Subcutaneous abdominal adipose tissue (tissue), 5 donors: ENCODE data around the gene RIPOR2.

Experiments used
- H3K27ac ChIP-seq: one replicate; pipeline ENCODE4 v1.7.0; 2013; ENCODE audit warnings: low read depth, mild to moderate bottlenecking, inconsistent platforms, low read length, moderate library complexity
- H3K27me3 ChIP-seq, 5 donors: one replicate each; pipeline ENCODE4 v1.7.0; 2013; ENCODE audit warnings: low read length in 5 of 5, inconsistent platforms in 1 of 5; ENCODE audit not compliant: control insufficient read depth in 5 of 5, insufficient read depth in 4 of 5
- H3K36me3 ChIP-seq, 5 donors: one replicate each; pipeline ENCODE4 v1.7.0; 2013; ENCODE audit warnings: low read length in 5 of 5; ENCODE audit not compliant: control insufficient read depth in 5 of 5, insufficient read depth in 5 of 5
- H3K4me1 ChIP-seq, 5 donors: one replicate each; pipeline ENCODE4 v1.7.0; 2013; ENCODE audit warnings: low read length in 5 of 5, mild to moderate bottlenecking in 3 of 5, moderate library complexity in 1 of 5; ENCODE audit not compliant: control insufficient read depth in 5 of 5, insufficient read depth in 5 of 5
- H3K4me3 ChIP-seq, 5 donors: one replicate each; pipeline ENCODE4 v1.7.0; 2013; ENCODE audit warnings: low read length in 5 of 5, low read depth in 1 of 5
- H3K9ac ChIP-seq, 5 donors: one replicate each; pipeline ENCODE4 v1.7.0; 2013; ENCODE audit warnings: low read length in 5 of 5, mild to moderate bottlenecking in 4 of 5, moderate library complexity in 3 of 5
- H3K9me3 ChIP-seq, 5 donors: one replicate each; pipeline ENCODE4 v1.7.0; 2013; ENCODE audit warnings: low read length in 5 of 5; ENCODE audit not compliant: control insufficient read depth in 5 of 5
- donor health status: healthy.
- donor health status: healthy.
- donor health status: healthy.
- donor health status: healthy.
- donor health status: healthy.

The RIPOR2 gene

GRCh38 chr6:24856901-24857670 lies 78.7 kb downstream of the RIPOR2 start:
- no peaks in the 10 kb centered on the region for H3K9me3 ChIP-seq
- no peak overlapping the region for H3K27ac ChIP-seq
- H3K4me1 ChIP-seq: peaks cover 4 to 26% (median 17%) of the 10 kb centered on the region in 5 donors
- H3K27me3 ChIP-seq: no peaks in the 10 kb centered on the region
- no peak overlapping the region for H3K4me3 ChIP-seq
- H3K9ac ChIP-seq: no peak overlapping the region
- peaks cover 0 to 3% (median 0%) of the 10 kb centered on the region in 5 donors for H3K36me3 ChIP-seq

- H3K4me3 ChIP-seq: no peak overlapping the region
- peaks cover 4 to 26% (median 17%) of the 10 kb centered on the region in 5 donors for H3K4me1 ChIP-seq
- H3K9me3 ChIP-seq: no peaks in the 10 kb centered on the region
- no peaks in the 10 kb centered on the region for H3K36me3 ChIP-seq
- H3K9ac ChIP-seq: no peak overlapping the region
- H3K27me3 ChIP-seq: no peaks in the 10 kb centered on the region
- H3K27ac ChIP-seq: no peak overlapping the region
Observed at GRCh38 chr6:24856246-24856599, 79.5 kb downstream of the RIPOR2 start.

DNA sequence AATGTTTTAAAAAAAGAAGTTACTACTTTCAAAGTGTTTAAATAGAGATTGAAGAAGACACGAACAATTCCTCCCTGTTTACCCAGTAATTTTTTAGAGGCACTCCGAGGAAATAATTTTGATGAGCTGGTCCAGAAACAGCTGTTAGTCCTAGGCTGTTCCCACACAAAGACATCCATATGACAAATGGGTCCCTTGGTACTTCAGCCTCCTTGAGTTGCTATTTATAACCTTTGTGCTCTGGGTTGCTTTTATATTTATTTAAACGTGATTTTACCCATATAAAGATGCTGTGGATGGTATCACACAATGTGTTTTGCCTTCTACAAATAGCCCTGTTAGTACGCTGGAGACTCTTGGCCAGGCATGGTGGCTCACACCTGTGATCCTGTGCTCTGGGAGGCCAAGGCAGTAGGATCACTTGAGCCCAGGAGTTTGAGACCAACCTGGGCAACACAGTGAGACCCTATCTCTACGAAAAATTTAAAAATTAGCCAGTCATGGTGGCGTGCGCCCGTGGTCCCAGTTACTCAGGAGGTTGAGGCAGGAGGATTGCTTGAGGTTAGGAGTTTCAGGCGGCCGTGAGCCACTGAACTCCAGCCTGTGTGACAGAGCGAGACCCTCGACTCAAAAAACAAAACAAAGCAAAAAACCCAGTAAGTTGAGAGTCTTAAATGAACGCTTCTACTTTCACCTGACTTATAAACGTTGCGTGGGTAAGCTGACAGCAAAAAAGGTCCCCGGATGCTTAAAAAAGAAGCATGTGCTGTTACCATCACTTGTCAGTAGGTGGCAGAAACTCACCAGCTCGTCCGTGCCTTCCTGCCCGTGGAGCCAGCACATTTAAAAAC lies 80.1 kb downstream of the RIPOR2 start:
- H3K36me3 ChIP-seq: no peaks in the 10 kb centered on the region
- no peaks in the 10 kb centered on the region for H3K27me3 ChIP-seq
- H3K4me3 ChIP-seq: peak overlapping the region in 1 of 5 donors; percentile 32
- no peaks in the 10 kb centered on the region for H3K9me3 ChIP-seq
- no peak overlapping the region for H3K27ac ChIP-seq
- peaks cover 4 to 26% (median 17%) of the 10 kb centered on the region in 5 donors for H3K4me1 ChIP-seq
- H3K9ac ChIP-seq: no peak overlapping the region

DNA sequence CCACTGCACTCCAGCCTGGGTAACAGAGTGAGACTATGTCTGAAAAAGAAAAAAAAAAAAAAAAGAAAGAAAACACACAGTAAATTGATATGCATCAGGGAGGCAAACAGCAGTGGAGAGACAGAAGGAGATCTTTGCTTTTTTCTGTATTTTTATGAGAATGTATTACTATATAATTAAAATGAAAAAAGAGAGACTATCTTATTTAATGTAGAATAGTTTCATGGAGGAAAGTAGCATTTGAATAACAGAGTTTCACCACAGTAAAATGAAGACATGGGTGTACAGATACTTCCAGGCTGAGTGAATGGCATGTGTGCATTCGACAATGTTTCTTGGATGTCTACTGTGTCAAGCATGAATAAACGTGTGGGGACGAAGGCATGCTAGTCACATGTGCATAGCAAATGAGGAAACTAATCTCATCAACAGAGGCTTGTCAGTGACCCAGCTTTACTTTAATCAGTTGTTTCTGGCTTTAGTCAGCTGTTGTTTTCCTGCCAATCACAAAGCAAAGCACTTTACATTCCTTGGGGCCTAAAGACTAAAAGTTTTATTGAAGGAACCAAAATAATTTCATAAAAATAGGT lies 81.6 kb downstream of the RIPOR2 start:
- Histone ChIP-seq H3K27ac (no peak overlapping the region), H3K4me1 (peaks cover 4 to 25% (median 17%) of the 10 kb centered on the region in 5 donors), H3K9ac (no peak overlapping the region), H3K4me3 (no peak overlapping the region), H3K27me3 (no peaks in the 10 kb centered on the region), H3K36me3 (peaks cover 0 to 4% (median 2%) of the 10 kb centered on the region in 5 donors), H3K9me3 (no peaks in the 10 kb centered on the region)

DNA sequence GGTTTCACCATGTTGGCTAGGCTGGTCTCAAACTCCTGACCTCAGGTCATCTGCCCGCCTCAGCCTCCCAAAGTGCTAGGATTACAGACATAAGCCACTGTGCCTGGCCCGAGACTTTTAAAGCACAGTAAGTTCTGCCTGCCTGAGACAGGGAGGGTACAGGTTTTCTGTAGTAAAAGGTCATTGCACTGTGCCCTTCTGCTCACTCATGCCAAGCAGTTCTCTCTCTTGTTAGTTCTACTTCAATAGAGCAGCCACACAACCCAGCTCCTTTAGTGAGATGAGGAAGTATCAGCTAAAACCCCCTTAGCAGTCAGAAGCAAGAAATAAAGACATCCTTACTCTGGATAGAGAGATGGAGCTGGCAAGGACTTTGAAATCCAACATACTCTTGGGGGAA lies 84.7 kb downstream of the RIPOR2 start:
- peaks cover 0 to 5% (median 3%) of the 10 kb centered on the region in 5 donors for H3K4me1 ChIP-seq
- no peak overlapping the region for H3K4me3 ChIP-seq
- H3K27ac ChIP-seq: no peak overlapping the region
- no peaks in the 10 kb centered on the region for H3K9me3 ChIP-seq
- H3K27me3 ChIP-seq: no peaks in the 10 kb centered on the region
- H3K9ac ChIP-seq: no peak overlapping the region
- peaks cover 0 to 4% (median 2%) of the 10 kb centered on the region in 5 donors for H3K36me3 ChIP-seq

- H3K4me1 ChIP-seq: no peaks in the 10 kb centered on the region
- no peak overlapping the region for H3K27ac ChIP-seq
- H3K36me3 ChIP-seq: peaks cover 0 to 4% (median 2%) of the 10 kb centered on the region in 5 donors
- H3K27me3 ChIP-seq: no peaks in the 10 kb centered on the region
- no peak overlapping the region for H3K4me3 ChIP-seq
- no peak overlapping the region for H3K9ac ChIP-seq
- no peaks in the 10 kb centered on the region for H3K9me3 ChIP-seq
Observed at GRCh38 chr6:24849713-24850112, 86.0 kb downstream of the RIPOR2 start.

- Histone ChIP-seq H3K4me1 (peaks cover 0 to 6% (median 0%) of the 10 kb centered on the region in 5 donors), H3K9ac (no peak overlapping the region), H3K9me3 (no peaks in the 10 kb centered on the region), H3K4me3 (no peak overlapping the region), H3K27me3 (no peaks in the 10 kb centered on the region), H3K27ac (no peak overlapping the region), H3K36me3 (peaks cover 0 to 4% (median 2%) of the 10 kb centered on the region in 5 donors)
Observed at GRCh38 chr6:24848461-24848860, 87.3 kb downstream of the RIPOR2 start.

DNA sequence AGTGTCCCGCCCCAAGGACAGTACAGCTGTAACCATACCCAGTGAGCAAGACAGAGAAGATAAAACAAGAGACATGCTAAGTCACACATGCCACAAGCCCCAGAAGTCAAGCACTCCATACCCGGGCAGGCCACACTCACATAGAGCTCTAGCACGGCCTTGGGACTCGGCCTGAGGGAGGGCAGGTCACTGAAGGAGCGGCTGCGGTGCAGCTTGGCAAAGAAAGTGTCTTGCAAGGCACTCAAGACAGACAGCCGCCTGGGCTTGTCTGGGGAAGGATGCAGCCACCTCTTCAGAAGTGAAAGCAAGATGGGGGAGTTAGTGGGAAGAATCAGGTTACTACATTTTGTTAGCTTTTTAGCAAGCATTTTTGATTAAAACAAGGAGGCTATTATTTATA lies 88.4 kb downstream of the RIPOR2 start:
- Histone ChIP-seq H3K4me3 (no peak overlapping the region), H3K4me1 (peaks cover 0 to 10% (median 0%) of the 10 kb centered on the region in 5 donors), H3K27ac (no peak overlapping the region), H3K9ac (no peak overlapping the region), H3K36me3 (peaks cover 0 to 4% (median 2%) of the 10 kb centered on the region in 5 donors), H3K9me3 (no peaks in the 10 kb centered on the region), H3K27me3 (no peaks in the 10 kb centered on the region)

DNA sequence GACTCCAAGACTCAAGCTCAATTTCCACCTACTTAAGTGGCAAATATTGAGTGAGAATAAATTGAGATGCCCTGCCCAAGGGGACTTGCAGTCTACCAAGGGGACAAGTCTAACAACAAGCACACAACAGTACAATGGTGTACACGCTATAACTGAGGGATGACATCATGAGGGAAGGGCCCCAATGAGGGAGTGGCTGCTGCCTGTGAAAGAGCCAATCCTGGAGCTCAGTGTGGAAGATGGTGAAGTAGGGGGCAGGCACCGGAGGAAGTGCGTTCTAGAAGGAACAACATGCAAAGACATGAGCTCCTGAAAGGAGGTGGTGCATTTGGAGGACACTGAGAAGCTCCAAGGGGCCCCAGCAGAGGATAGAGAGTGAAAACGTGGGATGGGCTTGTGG lies 90.2 kb downstream of the RIPOR2 start:
- Histone ChIP-seq H3K4me3 (no peak overlapping the region), H3K27me3 (no peaks in the 10 kb centered on the region), H3K9me3 (no peaks in the 10 kb centered on the region), H3K9ac (no peak overlapping the region), H3K36me3 (peaks cover 0 to 4% (median 2%) of the 10 kb centered on the region in 5 donors), H3K4me1 (peaks cover 0 to 10% (median 0%) of the 10 kb centered on the region in 5 donors), H3K27ac (no peak overlapping the region)

- Histone ChIP-seq H3K9ac (no peak overlapping the region), H3K27me3 (no peaks in the 10 kb centered on the region), H3K4me1 (peaks cover 0 to 10% (median 0%) of the 10 kb centered on the region in 5 donors), H3K9me3 (no peaks in the 10 kb centered on the region), H3K27ac (no peak overlapping the region), H3K4me3 (no peak overlapping the region), H3K36me3 (peaks cover 0 to 4% (median 0%) of the 10 kb centered on the region in 5 donors)
Observed at GRCh38 chr6:24844903-24845302, 90.9 kb downstream of the RIPOR2 start.
